Peyer's patch (tissue), 4 donors: ENCODE results near the gene CCT7.

Experiments
- POLR2A ChIP-seq, 2 donors: fragments of 450-650 bp; IDR thresholded peaks; one replicate each; pipeline ENCODE4 v1.5.1; 2017; ENCODE audit warnings: antibody characterized with exemption in 2 of 2, mild to moderate bottlenecking in 2 of 2, moderate library complexity in 2 of 2
- TF ChIP-seq, protein P1 (sequence below), 6 experiments: fragments of 450-650 bp in 4 of 6; fragments of 200-600 bp in 2 of 6; sonication (generic) in 1 of 6; IDR thresholded peaks; one replicate each; pipeline ENCODE4 v1.5.1; 2017 to 2019; ENCODE audit warnings: antibody characterized with exemption in 6 of 6, mild to moderate bottlenecking in 3 of 6, moderate library complexity in 1 of 6

DNA sequence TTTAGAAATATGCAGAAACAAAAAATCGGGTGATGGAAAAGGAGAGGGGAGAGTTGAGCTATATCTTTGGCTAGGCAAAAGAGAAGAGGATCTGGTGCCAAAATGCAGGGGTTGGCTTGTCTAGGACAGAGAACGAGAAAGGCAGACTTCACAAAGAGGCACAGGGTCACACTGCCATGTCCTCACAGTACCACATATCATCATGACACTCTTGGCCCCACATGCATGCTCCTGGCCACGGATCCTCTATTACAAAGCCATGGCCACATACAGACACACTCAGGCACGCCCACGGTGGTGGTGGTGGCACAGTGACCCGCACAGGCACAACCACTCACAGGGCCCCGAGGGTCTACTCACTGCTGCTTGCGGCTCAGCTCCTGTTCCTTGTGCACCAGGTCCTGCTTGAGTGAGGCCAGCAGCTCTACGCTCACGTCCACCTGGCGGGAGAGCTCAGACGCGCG lies 34.3 kb downstream of the CCT7 start:
- TF ChIP-seq, protein P1, sequence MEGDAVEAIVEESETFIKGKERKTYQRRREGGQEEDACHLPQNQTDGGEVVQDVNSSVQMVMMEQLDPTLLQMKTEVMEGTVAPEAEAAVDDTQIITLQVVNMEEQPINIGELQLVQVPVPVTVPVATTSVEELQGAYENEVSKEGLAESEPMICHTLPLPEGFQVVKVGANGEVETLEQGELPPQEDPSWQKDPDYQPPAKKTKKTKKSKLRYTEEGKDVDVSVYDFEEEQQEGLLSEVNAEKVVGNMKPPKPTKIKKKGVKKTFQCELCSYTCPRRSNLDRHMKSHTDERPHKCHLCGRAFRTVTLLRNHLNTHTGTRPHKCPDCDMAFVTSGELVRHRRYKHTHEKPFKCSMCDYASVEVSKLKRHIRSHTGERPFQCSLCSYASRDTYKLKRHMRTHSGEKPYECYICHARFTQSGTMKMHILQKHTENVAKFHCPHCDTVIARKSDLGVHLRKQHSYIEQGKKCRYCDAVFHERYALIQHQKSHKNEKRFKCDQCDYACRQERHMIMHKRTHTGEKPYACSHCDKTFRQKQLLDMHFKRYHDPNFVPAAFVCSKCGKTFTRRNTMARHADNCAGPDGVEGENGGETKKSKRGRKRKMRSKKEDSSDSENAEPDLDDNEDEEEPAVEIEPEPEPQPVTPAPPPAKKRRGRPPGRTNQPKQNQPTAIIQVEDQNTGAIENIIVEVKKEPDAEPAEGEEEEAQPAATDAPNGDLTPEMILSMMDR (IDR thresholded peaks at IDR 0.05): no peak
- no peak for TF ChIP-seq POLR2A (IDR thresholded peaks at IDR 0.05)
